H1 (cell line): ENCODE data around the gene ALG14. TPM values are rescaled to one million over a fixed set of nuclear protein-coding genes. Genes with fewer than 3 reads are reported as not detected.

Experiments used
- BRCA1 ChIP-seq: IDR thresholded peaks from 2 replicates; pipeline ENCODE4 v1.6.1; 2012; ENCODE audit warnings: low read depth, low read length, improper control_type of control experiment
- RFX5 ChIP-seq: IDR thresholded peaks from 2 replicates; pipeline ENCODE4 v1.6.1; 2011; ENCODE audit warnings: low read depth, low read length, improper control_type of control experiment, borderline replicate concordance
- RXRA ChIP-seq: IDR thresholded peaks from 2 replicates; pipeline ENCODE4 v1.6.1; 2011; ENCODE audit warnings: low read depth, mild to moderate bottlenecking, low read length, moderate library complexity; ENCODE audit not compliant: insufficient read depth
- SIN3A ChIP-seq, 2 experiments: IDR thresholded peaks in 1 of 2; conservative IDR thresholded peaks in 1 of 2; 2 replicates each; pipeline ENCODE4 v1.6.1; 2011 to 2012; ENCODE audit warnings: low read length in 2 of 2, improper control_type of control experiment in 1 of 2, low read depth in 1 of 2, mild to moderate bottlenecking in 1 of 2
- polyA plus RNA-seq, 7 experiments: library from polyadenylated mRNA; depleted of rRNA in 3 of 7; stranded (reverse) in 5 of 7; unstranded in 2 of 7; fragments of >200 nt in 5 of 7; fragments of 200-250 nt in 2 of 7; gene quantifications; 1 replicate in 5 of 7; 2 replicates in 1 of 7; 4 replicates in 1 of 7; pipeline versions ENCODE4 v1.2.1 to v1.2.3, GENCODE V29; 2011 to 2013; ENCODE audit warnings: missing spikeins in 2 of 7, mixed read lengths in 2 of 7
- total RNA-seq: library from RNA; stranded (reverse); fragmentation: NEBNext Ultra II Directional; extraction: Animal tissue kit (Norgen Biotek cat#: 25700); gene quantifications from 2 replicates; pipeline ENCODE4 v1.2.1, GENCODE V29; 2021

Gene ALG14
- total and polyA plus RNA-seq, 2 of the 8 experiments (the other 6 are each of a cell fraction or from before 2014, with no cell fraction given): 0.95 to 1.3 TPM

GRCh38 chr1:94973309-94973922, 99.3 kb downstream of the ALG14 start (continued):
- TF ChIP-seq SIN3A (conservative IDR thresholded peaks at IDR 0.05 in 1 of 2, IDR thresholded peaks at IDR 0.05 in 1 of 2; ENCODE audit: low read depth in 1 of 2, low read length in 2 of 2) (no peak), RFX5 (no peak), BRCA1 (no peak), RXRA (no peak)
